Stimulated activated CD8-positive, alpha-beta memory T cell treated with anti-CD3 and anti-CD28 coated beads, Interleukin-2, amount 100 ng/mL, for 48 hours (primary cell): ENCODE results near the gene ATXN3.
A peak's percentile ranks its signal among the peaks of the same experiment; 100 is the strongest.

ENCODE experiments used
- DNase-seq, 2 donors: peaks; one replicate each; pipeline ENCODE4 v3.0.0-alpha.2; 2020; ENCODE audit warnings: low read depth in 2 of 2

The ATXN3 gene

DNA sequence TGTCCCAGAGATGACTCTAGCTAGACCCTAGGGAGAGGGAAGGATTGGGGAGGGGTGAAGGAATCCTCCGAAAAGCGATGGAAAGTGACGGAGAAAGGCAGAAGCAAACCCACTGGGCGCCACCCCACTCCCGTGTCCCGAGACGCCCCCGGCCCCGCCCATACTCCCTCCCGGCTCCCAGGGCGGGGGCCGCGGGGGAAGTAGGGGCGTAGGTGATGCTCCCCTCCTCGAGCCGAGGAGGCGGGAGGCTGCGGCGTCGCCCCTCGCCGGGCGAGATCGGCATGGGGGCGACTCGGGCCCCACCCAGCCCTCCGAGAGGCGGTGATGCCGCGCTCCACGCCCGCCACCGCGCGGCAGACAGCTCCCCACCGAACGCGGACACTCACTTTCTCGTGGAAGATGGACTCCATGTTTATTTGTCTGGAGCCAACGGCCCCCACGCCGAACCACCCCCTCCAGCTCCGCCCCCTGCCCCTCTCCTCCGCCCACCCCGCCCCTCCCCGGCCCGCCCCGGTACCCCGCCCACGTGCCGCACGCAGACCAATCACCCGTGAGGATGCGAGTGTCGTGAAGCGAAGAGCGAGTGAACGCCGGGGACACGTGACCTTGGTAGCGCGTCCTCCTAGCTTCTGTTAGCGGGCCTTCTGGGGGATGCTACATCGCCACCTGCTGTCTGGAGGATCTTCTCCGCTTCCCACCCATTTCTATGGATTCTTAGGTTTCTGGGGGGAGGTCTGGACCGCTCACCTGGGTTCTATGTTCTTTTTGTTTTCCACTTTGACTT is at the start of gene ATXN3:
ATXN3 (minus strand) TSS at position 440 of the 784 bp plus-strand sequence; CDS start at position 410, 30 bp downstream.
- peak; percentile 92 to 93 for DNase-seq

DNA sequence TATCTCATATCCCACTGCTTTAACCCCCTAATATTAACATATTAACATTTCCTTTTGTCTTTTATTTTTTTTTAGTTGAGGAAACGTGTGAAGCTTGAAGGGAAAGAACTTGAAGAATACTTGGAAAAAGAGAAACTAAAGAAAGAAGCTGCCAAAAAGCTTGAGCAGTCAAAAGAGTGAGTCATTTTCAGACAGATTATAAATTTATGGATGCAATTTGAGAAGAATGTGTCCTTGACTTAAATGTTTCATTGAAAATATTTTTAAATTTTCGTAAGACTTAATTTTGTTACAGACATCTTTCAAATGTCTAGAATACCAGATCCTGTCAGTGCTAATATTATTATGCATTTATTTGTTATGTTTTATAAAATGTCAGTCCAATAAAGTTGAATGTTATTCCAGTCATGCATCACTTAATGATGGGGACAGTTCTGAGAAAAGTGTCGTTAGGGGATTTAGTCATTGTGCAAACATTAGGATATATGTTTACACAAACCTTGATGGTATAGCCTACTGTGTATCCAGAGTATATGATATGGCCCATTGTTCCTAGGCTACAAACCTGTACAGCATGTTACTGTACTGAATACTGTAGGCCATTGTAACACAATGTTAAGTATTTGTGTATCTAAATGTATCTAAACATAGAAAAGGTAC is 48.0 kb upstream of the ATXN3 start:
- DNase-seq: no peak

DNA sequence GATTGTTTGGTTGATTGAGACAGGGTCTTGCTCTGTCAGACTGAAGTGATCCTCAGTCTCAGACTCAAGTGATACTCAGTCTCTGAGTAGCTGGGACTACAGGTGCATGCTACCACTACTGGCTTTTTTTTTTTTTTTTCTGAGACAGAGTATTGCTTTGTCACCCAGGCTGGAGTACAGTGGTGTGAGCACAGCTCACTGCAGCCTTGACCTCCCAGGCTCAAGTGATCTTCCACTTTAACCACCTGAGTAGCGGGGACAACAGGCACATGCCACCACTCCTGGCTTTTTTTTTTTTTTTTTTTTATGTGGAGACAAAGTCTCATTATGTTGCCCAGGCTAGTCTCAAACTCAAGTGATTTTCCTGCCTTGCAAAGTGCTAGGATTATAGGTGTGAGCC is 47.2 kb upstream of the ATXN3 start:
- no peak for DNase-seq

DNA sequence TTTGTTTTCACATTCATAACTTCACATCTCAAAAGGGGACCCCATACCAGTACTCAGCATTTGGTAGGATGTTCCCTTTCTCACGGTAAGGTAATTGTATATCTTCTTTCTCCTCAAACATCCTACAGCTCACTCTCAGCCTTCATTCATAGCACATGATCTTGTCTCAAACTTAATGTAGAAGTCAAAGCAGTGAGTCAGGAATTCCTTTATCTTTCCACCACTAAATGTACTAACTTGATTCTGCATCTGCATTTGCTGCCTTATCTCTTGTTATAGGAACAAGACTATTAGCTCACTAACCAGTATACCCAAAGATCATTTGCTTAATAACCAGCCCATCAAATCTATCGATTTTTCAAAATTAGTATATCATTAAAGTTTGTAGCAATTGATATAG is 38.3 kb upstream of the ATXN3 start:
- DNase-seq: no peak

GRCh38 chr14:92143962-92144361 is 37.6 kb upstream of the ATXN3 start:
- no peak for DNase-seq

- DNase-seq: no peak
Observed at GRCh38 chr14:92143309-92143708, 36.9 kb upstream of the ATXN3 start.

DNA sequence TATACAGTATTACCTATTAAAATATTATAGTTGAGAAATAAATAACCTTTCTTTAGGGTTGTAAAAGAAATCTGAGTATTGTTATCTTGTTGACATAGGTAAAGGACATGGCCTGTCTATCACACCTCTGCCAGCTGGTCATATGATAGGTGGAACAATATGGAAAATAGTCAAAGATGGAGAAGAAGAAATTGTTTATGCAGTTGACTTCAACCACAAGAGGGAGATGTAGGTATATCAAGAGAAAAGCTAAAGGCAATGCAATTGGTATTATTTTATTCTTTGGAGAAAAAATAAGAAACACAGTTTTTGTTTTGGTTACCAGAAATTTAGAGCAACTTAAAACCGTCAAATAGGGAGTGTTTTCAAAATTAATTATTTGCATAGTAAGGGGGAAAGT is 28.9 kb upstream of the ATXN3 start:
- DNase-seq: no peak

DNA sequence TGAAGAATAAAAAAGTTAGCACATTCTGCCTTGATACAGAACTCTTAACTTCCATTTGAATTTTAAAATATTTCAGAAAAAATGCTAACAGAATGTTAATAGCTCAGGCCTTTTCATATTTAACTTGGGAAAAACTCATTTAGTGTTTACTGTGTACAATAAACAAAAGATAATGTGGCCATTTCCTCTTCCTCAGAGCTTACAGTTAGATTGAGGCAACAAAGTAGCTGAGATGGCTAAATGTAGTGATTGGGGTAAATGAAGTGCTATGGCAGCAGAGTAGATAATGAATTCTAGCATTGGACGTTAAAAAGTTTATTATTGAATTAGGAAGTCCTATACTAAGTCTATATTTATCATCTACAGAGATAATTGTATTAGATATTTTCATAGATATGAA is 28.1 kb upstream of the ATXN3 start:
- DNase-seq: no peak

GRCh38 chr14:92122761-92123160 is 16.4 kb upstream of the ATXN3 start:
- DNase-seq: no peak

GRCh38 chr14:92122351-92122677 is 15.9 kb upstream of the ATXN3 start:
- DNase-seq: no peak

DNA sequence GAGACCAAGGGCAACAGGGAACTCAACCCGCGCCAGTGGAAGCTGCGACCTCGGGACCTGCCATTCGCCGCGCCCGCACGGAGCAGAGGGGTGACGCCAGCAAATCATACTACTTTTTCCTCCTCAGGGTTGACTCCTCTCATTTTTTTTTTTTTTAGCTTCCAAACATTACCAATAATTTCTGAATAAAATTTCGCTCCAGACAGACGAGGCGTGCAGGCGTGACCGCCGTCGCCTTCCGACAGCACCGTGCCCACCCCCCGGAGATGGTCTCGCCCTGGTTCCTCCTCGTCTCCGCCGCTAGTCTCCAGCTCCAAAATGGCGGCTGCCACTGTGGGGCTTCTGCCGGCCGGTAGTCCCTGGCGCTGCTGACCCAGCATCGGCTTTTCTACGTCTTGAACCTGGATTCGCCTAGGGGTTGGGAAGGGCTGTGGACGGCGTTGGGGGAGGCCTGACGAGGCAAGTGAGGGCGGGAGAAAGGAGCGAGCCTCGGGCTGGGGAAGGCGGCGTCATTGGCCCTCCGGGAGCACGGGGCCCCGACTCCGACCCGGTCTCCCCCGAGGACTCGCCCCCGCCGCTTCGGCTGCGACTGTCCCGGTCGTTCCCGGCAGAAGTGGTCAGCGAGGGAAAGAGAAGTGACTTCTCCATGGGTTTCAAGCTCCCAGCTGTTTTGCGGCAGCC is 15.4 kb upstream of the ATXN3 start, which contains the start of the genes CPSF2 and NDUFB1:
CPSF2 (plus strand) TSS at position 300 of the 681 bp plus-strand sequence. CDS start 9,016 bp downstream, outside the sequence.
NDUFB1 (minus strand) TSS at position 37 of the 681 bp plus-strand sequence. CDS start 4,069 bp downstream, outside the sequence.
- DNase-seq: peak; percentile 73 to 82

- DNase-seq: no peak
Observed at GRCh38 chr14:92121207-92121669, 14.9 kb upstream of the ATXN3 start.

GRCh38 chr14:92109490-92109889 is 3.1 kb upstream of the ATXN3 start:
- DNase-seq: no peak

DNA sequence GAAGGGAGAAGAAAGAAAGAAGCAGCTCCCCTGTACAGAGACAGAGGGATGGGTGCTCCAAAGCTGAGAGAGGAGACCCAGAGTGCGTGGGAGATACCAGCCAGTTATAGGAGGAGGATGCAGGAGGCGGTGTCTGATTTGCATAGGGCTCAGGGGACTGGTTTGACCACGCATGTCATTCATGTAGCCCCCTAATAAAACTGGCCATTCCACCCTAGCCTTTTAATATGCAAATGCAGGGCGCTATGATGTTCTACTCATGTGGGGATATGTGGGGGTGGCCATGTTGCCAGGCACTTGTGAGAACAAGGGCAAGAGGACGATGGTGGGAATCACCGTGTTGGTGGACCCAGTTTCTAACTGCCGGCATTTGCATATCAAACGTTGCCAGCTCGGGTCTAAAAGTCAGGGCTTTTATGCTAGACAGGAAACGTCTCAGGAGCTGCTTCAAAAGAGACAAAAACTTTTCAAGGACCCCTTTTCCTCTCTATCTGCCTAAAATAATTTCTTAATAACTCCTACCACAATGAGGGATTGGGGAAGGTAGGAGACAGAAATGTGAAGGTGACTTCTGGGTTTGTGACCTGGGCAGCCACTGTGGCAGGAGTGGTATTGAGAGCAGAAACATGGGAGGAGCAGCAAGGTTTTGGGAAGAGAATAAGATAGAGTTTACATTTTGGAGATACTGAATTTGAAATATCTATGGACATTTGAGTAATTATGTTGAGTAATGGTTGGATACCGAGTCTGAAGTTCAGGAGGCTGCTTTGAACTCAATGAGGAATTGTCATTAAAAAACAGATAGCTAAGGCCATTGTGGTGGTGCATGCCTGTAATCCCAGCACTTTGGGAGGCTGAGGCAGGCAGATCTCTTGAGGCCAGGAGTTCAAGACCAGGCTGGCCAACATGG is 2.2 kb upstream of the ATXN3 start:
- no peak for DNase-seq

DNA sequence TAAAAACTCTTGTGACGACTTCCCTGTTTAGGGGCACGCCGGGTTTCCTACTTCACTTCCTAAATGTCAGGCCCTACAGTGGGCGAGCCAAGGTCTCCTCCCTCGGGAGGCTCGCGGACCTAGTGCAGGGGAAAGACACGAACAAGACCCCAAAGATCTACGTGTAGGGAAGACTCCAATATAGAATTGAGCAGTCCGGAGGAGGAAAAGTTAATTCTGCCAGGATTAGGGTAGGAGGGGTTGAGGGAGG is 564 bp downstream of the ATXN3 start:
- DNase-seq: no peak

GRCh38 chr14:92105073-92105892 is 1.1 kb downstream of the ATXN3 start:
- DNase-seq: no peak

DNA sequence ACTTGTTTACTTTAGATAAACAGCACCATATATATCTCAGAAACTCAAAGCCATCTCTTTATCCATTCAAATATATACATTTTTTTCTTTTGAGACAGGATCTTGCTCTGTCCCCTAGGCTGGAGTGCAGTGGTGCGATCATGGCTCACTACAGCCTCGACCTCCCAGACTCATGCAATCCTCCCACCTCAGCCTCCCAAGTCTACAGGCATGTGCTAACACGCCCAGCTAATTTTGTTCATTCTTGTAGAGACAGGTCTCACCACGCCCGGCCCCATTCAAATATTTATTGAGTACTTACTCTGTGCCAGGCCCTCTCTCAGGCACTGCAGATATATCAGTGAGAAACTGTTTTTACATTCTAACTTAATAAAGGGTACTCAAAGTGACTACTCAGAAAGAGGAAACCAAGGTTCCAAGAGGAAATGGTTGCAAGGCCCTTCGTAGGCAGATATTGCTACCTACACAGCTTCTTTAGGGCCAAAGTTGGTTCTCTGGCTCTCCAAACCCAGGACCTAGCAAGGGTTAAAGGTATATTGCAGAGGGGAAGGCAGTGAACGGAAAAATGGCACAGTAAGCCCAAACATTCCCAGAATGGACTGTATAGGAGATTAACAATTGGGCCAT is 2.9 kb downstream of the ATXN3 start:
- DNase-seq: no peak

GRCh38 chr14:92099802-92100201 is 6.6 kb downstream of the ATXN3 start:
- DNase-seq: no peak

DNA sequence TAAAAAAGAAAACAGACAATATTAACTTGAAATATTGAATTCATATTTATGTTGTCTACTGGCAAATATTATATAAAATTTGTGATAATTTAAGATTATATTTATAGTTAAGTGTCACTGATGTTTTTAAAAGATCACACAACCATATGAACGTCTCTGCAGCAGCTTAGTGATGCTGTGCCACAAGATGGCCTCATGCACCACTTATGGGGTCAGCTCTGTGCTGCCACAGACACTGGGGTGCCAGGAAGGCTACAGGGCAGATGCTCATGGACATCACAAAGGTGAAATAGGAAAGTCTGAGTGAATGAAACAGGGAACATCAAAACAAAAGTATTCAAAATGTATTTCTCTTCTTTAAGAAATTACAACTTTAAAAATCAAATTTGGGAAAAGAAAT is 13.1 kb downstream of the ATXN3 start:
- no peak for DNase-seq

- no peak for DNase-seq
Observed at GRCh38 chr14:92088494-92088893, 17.9 kb downstream of the ATXN3 start.
